Peyer's patch (tissue), 4 donors: ENCODE data around the gene RSPH9.
"Not testable (repeated sequence)": the region's sequence is repeated elsewhere in the genome, so short reads cannot be mapped to it uniquely, and the experiment has no call there.

Experiments
- CTCF ChIP-seq, 6 experiments: fragments of 450-650 bp in 4 of 6; fragments of 200-600 bp in 2 of 6; sonication (generic) in 1 of 6; IDR thresholded peaks; one replicate each; pipeline ENCODE4 v1.5.1; 2017 to 2019; ENCODE audit warnings: antibody characterized with exemption in 6 of 6, mild to moderate bottlenecking in 3 of 6, moderate library complexity in 1 of 6
- POLR2A ChIP-seq, 2 donors: fragments of 450-650 bp; IDR thresholded peaks; one replicate each; pipeline ENCODE4 v1.5.1; 2017; ENCODE audit warnings: antibody characterized with exemption in 2 of 2, mild to moderate bottlenecking in 2 of 2, moderate library complexity in 2 of 2

- TF ChIP-seq CTCF, POLR2A (IDR thresholded peaks at IDR 0.05): not testable (repeated sequence)
Measured at GRCh38 chr6:43652822-43653221, 8.0 kb downstream of the RSPH9 start.
